RWPE1 (cell line): ENCODE measurements around the gene HECTD4.

Experiments
- CTCF ChIA-PET: fragments of 350-600 bp; sonication (Branson Sonifier 250); formaldehyde crosslinking; extraction: SDS; loops from one replicate; lab custom pipeline; 2021; lab: Yijun Ruan, JAX
- POLR2A ChIA-PET: fragments of 400-600 bp; formaldehyde crosslinking; extraction: SDS; loops from one replicate; lab custom pipeline; 2020; ENCODE audit warnings: antibody characterized with exemption; ENCODE audit not compliant: low non-redundant PET; lab: Yijun Ruan, JAX
- DNase-seq: peaks from one replicate; pipeline ENCODE4 v3.0.0; 2012; ENCODE audit warnings: low spot score
- H3K27ac ChIP-seq: fragments of 450-650 bp; 2 replicates; pipeline ENCODE4 v1.5.1; 2017
- CTCF ChIP-seq: fragments of 450-650 bp; conservative IDR thresholded peaks from 2 replicates; pipeline ENCODE4 v1.5.1; 2017; ENCODE audit warnings: low read depth, mild to moderate bottlenecking

HECTD4 gene

GRCh38 chr12:112331886-112332285, 50.3 kb downstream of the HECTD4 start:
- no peak for DNase-seq
- no peak overlapping the region for H3K27ac ChIP-seq
- CTCF ChIA-PET = no interaction called here
- POLR2A ChIA-PET = no interaction called here
- TF ChIP-seq CTCF = no peak

GRCh38 chr12:112330706-112331105, 51.5 kb downstream of the HECTD4 start:
- ChIA-PET POLR2A (no interaction called here), CTCF (no interaction called here)
- no peak for DNase-seq
- no peak overlapping the region for H3K27ac ChIP-seq
- no peak for TF ChIP-seq CTCF

GRCh38 chr12:112328456-112329124, 53.6 kb downstream of the HECTD4 start:
- DNase-seq = no peak
- ChIA-PET CTCF (no interaction called here), POLR2A (no interaction called here)
- no peak for TF ChIP-seq CTCF
- no peak overlapping the region for H3K27ac ChIP-seq

GRCh38 chr12:112327209-112327938, 54.9 kb downstream of the HECTD4 start:
- DNase-seq = no peak
- POLR2A ChIA-PET = no interaction called here
- CTCF ChIA-PET = interaction anchor here (0.6 to 0.7 kb wide), 2 partner anchors 19 to 225 kb away, joined by 3 to 4 read pairs; no protein-coding TSS in a partner anchor
- H3K27ac ChIP-seq = no peak overlapping the region
- TF ChIP-seq CTCF = no peak

GRCh38 chr12:112325622-112326207, 56.5 kb downstream of the HECTD4 start:
- no peak for DNase-seq
- ChIA-PET POLR2A (no interaction called here), CTCF (interaction anchor here (0.9 kb wide), 1 partner anchor 27 kb away, joined by 6 read pairs; no protein-coding TSS in a partner anchor)
- no peak overlapping the region for H3K27ac ChIP-seq
- TF ChIP-seq CTCF = no peak

GRCh38 chr12:112325157-112325556, 57.1 kb downstream of the HECTD4 start:
- no peak for TF ChIP-seq CTCF
- POLR2A ChIA-PET = no interaction called here
- no peak overlapping the region for H3K27ac ChIP-seq
- no peak for DNase-seq
- CTCF ChIA-PET = interaction anchor here (0.9 kb wide), 1 partner anchor 27 kb away, joined by 6 read pairs; no protein-coding TSS in a partner anchor
